ENCODE data around the gene MAP2K5.

DNA sequence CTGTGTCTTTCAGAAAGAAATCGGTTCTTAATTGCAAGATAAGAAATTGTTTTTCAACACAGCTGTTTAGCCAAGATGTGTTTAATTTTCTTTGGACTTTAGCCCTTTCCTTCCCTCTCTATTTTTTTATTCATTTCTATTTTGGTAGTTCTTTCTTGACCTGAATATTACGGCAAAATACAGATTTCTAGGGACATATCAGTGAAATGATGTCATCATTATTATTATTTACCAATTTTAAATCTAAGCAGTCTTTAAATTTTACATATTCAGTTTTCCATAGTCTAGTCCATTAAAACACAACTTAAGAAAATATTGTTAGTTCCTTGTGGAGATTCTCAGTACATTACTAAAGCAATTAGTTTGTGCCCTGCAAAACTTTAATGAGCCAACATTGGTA lies 104.3 kb downstream of the MAP2K5 start:
- no peak for TF ChIP-seq POLR2A (IDR thresholded peaks at IDR 0.05)
- no peak for TF ChIP-seq CTCF (IDR thresholded peaks at IDR 0.05)

All from tibial nerve (tissue), 3 donors.